Erythroblast (primary cell): ENCODE measurements around the gene RAD51B.
"Not testable (repeated sequence)": the region's sequence is repeated elsewhere in the genome, so short reads cannot be mapped to it uniquely, and the experiment has no call there.

ENCODE experiments used
- DNase-seq, 2 experiments: peaks; one replicate each; lab custom pipeline; 2025; lab: John Stamatoyannopoulos, UW
- GATA1 ChIP-seq: IDR thresholded peaks from 2 replicates; pipeline ENCODE4 v1.6.1; 2011; ENCODE audit warnings: low read depth, mild to moderate bottlenecking, control low read depth, low read length, moderate library complexity
- POLR2A ChIP-seq: IDR thresholded peaks from 2 replicates; pipeline ENCODE4 v1.6.1; 2011; ENCODE audit warnings: mild to moderate bottlenecking, low read length

RAD51B gene

DNA sequence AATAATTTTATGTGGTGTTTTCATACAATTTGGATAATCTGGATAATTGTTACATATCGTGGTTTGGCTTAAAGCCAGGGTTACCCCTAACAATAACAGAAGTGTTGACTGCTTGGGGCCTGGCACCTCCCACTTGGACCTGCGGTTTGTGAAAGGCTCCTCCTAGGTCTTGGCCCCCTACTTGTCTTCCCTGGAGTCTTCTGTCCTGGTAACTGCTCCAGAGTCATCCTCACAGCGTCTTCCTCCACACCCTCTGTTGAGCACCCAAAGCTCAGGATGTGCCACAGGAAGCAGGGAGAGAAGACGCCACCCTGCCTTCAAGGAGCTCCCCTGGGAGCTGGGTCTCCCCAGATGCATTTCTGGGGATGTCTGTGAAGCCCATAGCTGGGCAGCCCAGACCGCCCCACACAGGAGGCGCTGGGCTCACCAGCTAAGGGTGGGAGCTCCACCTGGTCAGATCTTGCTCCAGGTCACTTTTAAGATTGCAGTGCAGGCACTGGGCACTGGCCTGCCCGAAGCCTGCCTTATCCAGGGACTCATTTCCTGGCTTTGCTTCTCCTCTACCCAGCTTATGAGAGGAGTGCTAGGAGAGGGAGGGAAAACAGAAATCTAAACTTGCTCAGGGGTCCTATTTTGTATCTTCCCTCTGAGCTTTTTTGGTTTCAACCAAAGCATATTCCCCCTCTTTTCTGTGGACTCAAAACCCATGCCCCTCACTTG lies 875.1 kb downstream of the RAD51B start:
- DNase-seq = no peak
- no peak for TF ChIP-seq GATA1
- no peak for TF ChIP-seq POLR2A

DNA sequence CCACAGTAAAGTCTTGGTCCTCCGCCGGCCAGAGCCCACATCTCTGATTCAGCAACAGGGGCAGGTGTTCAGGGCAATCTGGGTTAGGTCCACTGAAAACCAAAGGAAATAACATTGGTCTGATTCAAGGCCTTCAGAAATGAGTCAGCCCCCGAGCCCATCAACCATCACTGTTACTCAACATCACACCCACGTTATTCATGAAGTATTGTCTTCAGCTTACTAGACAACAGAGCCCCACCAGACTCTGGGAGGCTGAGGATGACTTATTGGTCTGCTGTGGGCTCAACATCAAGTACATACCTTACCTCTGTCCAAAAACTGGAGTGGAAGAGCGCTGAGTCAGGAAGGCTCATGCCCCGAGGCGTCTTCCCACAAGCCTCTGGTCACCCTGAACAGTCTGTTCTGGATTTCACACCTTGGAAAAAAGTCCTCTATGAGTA lies 875.8 kb downstream of the RAD51B start:
- DNase-seq = no peak
- no peak for TF ChIP-seq GATA1
- no peak for TF ChIP-seq POLR2A

DNA sequence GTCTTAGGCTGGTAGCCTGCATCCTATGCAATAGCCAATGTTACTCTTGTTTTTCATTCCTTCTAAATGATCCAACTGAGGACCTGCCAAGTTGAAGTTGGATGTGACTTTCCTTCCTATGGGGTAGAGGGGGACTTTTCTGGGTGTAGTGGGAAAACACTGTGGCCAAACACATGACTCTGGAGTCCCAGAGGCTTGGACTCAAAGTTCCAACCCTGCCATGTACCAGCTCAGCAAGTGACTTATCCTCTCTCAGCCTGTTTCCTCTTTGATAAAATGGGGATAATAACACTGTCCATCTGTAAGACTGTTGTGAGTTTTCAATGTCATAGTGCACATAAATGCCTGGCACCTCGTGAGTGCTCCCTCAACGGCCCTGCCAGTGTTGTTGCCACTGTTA lies 876.3 kb downstream of the RAD51B start:
- TF ChIP-seq GATA1 (no peak), POLR2A (no peak)
- no peak for DNase-seq

DNA sequence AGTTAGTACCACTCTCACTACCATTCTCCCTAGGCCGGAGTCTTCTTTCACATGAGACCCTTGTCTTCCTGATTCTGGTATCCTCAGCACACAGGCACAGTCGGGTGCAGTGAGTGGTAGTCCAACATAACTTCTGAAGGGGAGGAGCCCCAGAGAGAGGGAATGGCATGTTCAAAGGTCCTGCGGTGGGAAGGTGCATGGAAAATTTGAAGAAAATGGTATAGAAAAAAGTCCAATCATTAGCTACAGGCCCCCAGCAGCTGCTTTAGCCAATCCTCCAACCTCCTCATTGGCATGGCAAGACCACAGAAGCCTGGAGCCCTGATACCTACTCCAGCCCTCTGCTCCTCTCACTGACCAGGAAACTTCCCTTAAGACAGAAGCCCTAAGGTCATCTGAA lies 876.7 kb downstream of the RAD51B start:
- no peak for DNase-seq
- TF ChIP-seq POLR2A (no peak), GATA1 (no peak)

DNA sequence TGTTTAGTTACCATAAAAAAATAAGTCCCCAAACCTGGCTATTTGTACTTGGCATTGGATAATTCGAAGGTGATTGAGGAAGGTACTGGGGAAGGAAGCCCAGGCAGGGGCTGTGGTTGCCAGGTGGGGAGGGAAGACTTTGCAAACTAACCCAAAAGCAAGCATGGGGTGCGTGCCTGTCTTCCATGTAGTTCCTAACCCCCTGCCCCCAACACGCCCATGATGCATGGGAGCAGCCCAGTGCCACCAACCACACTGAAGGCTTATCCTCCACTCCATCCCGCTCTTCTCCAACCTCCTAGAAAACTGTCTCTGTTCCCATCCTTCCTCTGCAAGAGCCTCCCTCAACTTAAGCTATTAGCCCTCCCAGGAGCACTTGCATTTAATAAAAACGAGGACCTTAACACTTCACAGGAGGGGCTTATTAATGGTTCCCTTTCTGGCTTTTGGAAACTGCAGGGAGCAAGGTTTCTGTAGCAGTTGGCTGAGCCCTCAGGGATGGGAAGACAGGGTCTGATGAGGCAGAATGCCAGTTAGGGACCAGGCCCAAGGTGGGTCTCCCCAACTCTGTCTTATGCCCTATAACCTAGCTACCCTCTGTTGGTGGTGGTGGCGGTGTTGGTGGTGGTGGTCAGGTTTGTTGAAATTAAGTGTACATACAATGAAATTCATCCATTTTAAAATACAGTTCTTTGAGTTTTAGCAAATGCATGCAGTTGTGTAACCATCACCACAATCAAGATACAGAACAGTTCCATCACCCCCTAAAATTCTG lies 877.3 kb downstream of the RAD51B start:
- no peak for TF ChIP-seq POLR2A
- DNase-seq = no peak

DNA sequence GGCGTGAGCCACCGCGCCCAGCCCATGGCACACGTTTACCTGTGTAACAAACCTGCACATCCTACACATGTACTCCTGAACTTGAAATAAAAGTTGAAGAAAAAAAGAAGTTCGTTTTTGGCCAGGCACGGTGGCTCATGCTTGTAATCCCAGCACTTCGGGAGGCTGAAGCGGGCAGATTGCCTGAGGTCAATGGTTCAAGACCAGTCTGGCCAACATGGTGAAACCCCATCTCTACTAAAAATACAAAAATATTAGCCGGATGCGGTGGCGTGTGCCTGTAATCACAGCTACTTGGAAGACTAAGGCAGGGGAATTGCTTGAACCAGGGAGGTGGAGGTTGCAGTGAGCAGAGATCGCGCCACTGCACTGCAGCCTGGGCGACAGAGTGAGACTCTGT lies 879.2 kb downstream of the RAD51B start:
- DNase-seq = not testable (repeated sequence)

DNA sequence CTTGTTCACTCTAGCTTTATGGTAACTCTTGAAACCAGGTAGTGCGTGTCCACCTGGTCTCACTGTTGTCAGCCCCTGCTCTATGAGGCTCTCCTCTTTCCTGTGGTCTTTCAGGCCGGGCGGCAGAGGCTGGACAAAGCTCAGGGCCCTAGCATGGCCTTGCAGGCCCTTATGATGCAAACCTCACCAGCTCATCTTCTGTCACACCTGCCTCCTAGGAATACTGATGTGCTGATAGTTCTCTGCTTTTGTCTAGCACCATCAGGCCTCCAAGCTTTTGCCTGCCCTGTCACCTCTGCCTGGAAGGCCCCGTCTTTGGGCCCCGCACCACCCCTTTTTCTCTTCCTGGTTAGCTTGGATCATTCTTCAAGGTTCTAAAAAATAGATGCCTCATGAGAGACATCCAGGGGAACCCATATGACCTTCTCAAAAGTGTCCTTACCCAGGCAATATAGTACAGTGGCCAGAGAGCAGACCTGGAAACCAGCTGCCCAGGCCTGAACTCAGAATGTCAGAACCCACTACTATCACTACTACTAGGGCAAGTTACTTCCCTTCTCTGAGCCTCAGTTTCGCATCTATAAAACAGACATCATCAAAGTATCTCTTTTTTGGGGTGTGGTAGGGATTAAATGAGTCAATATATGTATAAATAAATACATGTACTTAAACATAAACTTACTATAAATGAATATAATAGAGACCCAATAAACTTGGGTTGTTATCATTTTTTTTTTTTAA lies 881.6 kb downstream of the RAD51B start:
- no peak for DNase-seq
- no peak for TF ChIP-seq POLR2A
- no peak for TF ChIP-seq GATA1

DNA sequence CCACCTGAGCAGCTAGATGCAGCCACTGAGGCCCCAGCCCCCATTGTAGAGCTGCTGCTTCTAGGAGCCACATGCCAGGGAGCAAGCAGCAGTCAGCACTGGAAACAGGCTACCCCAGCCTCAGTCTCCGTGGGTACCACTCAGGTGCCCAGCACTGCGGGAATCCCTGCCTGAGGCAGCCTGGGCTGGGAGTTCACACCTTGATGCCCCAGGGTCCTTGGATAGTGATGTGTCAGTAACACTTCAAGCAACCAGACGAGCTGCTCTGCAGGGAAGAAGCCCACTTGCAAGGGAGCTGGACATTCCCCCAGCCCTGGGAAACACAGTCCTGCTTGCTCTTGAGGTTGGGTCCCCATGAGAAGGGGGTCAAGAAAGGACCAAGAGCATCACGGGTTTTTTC lies 882.6 kb downstream of the RAD51B start:
- TF ChIP-seq POLR2A = no peak
- TF ChIP-seq GATA1 = no peak
- no peak for DNase-seq

DNA sequence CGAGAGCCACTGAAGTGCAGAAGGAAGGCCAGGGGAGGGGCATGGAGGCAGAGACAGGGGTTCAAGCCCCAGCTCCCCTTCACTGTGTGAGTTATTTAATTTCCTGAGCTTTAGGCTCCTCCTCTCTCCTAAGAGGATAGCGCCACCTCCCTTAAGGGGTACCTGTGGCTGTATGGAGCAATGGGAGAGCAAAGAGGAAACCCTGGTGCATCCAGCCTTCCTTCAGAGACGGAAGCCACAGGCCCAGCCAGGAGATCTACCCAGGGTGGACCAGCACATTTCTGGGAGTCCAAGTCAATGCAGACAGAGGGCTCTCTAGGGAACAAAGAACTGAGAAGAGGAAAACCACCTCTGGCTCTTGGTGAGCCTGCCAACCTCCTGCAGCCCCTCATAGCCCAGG lies 883.0 kb downstream of the RAD51B start:
- TF ChIP-seq GATA1 (no peak), POLR2A (no peak)
- no peak for DNase-seq

DNA sequence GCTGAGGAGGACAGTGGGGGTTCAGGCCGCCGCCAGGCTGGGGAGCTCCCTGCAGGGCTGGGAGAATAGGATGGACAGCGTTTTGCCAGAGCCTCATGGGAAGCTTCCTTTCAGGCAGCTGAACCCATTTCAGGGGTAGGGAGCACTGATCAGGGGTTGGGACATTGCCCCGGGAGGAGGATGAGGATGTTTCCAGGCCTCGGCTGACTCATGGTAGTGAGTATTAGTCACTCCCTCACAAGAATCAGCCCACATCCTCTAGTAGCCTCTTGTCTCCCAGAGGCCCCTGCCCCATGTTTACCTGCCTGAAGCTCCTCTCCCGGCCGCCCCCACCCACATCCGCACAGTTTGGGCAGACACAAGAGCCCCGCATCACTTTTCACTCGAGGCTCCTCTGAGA lies 883.5 kb downstream of the RAD51B start:
- TF ChIP-seq GATA1 (no peak), POLR2A (no peak)
- peak in 1 of 2 experiments; percentile 13 for DNase-seq

DNA sequence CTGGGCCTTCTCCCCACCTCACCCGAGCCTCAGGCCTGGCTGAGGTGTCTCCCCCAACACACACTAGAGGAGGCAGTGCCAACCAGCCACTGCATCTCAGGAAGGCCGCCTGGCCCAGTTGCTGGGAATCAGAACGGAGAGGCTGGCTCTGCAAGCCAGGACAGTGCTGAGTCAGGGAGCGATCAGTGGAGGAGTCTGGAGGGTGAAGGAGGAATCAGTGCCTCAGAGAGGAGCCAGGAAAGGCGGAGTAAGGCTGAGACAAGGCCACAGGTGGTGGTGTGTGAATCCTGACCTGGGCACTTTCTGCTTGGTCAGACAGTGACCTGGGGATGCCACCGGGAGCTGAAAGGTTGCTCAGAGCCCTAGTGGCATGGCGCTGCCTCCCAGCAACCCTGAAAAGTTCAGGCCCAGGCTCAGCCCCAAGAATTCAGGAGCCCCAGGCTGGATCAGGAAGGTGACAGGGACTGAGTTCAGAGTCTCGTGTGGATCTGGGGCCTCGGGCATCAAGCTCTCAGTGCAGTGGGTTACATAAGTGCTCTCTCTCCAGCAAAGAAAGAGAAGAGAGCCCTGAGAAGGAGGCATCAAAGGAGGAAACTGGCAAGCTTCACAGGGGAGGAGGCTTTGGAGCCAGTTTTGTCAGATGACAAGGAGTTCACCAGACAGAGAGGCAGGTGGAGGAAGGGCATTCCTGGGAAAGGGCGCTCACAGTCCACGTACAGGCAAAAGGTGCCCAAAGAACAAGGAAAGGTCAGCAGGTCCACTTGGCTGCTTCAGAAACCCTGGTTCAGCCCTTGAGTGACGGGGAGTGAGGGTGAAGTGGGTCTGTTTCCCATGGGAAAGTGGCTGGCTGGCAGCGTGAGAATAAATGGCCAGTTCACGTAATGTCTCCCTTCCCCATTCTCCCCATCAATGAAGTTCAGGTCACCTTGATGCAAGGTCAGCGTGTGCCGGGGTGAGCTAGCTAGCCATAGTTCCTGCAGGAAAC lies 885.4 kb downstream of the RAD51B start:
- DNase-seq = no peak
- TF ChIP-seq GATA1 (no peak), POLR2A (no peak)

DNA sequence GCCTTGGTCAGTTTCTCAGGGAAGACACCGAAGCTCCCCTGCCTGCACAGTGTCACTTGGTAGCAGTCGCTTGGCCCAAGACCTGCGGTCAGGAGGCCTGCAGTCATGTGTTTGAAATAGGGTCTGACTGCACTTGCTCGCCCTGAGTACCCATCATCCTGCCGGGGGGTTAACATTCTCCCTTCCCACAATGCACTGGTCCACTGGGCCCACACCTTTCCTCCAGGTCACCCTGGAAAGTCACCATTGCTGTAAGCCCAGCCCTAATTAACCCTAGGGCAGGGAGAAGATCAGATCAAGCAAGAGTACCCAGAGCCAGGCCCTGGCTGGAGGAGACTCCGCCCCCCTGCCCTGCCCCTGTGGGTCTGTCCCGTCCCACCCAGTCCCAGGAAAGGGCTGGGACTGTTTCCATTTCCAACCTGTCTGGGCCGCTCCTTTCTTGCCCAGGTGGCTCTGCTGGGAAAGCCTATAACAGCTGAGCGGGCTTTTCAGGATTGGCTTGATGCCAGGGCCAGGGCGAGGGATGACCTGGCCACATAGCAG lies 886.2 kb downstream of the RAD51B start:
- DNase-seq = no peak
- TF ChIP-seq GATA1 (no peak), POLR2A (no peak)

DNA sequence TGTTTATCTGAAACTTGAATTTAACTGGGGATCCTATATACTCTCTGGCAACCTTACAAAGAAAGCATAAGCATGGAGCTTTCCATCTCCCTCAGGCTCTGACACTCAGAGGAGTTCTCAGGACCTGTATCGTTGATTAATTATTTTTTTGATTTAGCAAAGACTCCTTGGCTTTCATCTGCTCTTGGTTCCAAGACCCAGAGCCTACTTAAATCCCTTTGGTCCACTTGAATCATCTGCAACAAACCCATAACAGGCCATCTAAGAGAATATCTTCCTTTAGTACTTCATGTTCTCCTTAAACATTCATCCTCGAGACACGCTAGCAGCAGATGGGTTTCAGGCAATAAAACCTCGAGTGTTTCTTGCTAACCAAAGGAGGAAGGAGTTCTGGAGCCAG lies 887.9 kb downstream of the RAD51B start:
- TF ChIP-seq POLR2A (no peak), GATA1 (no peak)

More for the DNA sequence above, 887.9 kb downstream of the RAD51B start:
- no peak for DNase-seq
